Hepatocyte (in vitro differentiated cells): ENCODE measurements around the gene SYNE4.

Experiments
- CTCF ChIP-seq: fragments of 200-600 bp; sonication (generic); IDR thresholded peaks from 2 replicates; pipeline ENCODE4 v1.5.1; 2016; ENCODE audit warnings: antibody characterized with exemption, mild to moderate bottlenecking; ENCODE audit not compliant: poor library complexity
- EZH2 ChIP-seq: fragments of 200-600 bp; sonication (generic); IDR thresholded peaks from 2 replicates; pipeline ENCODE4 v1.6.1; 2016; ENCODE audit warnings: antibody characterized with exemption, mild to moderate bottlenecking, borderline replicate concordance
- EZH2phosphoT487 ChIP-seq: fragments of 200-600 bp; sonication (generic); IDR thresholded peaks from one replicate; pipeline ENCODE4 v1.6.1; 2018; ENCODE audit warnings: antibody characterized with exemption, mild to moderate bottlenecking, low read depth, moderate library complexity; ENCODE audit not compliant: unreplicated experiment, severe bottlenecking

GRCh38 chr19:36047835-36048234 is 39.2 kb upstream of the SYNE4 start:
- TF ChIP-seq CTCF = no peak
- TF ChIP-seq EZH2phosphoT487 = no peak
- TF ChIP-seq EZH2 = no peak
